HG02759 (cell line): Measurements from ENCODE around the gene SLC6A19.
"Not testable (repeated sequence)": the region's sequence is repeated elsewhere in the genome, so short reads cannot be mapped to it uniquely, and the experiment has no call there.

ENCODE experiments used
- ATAC-seq: cut with Tn5 transposase; IDR thresholded peaks from one replicate; pipeline ENCODE4 v1.9.1; 2021; ENCODE audit warnings: mild to moderate bottlenecking, moderate library complexity; ENCODE audit not compliant: unreplicated experiment

The SLC6A19 gene

DNA sequence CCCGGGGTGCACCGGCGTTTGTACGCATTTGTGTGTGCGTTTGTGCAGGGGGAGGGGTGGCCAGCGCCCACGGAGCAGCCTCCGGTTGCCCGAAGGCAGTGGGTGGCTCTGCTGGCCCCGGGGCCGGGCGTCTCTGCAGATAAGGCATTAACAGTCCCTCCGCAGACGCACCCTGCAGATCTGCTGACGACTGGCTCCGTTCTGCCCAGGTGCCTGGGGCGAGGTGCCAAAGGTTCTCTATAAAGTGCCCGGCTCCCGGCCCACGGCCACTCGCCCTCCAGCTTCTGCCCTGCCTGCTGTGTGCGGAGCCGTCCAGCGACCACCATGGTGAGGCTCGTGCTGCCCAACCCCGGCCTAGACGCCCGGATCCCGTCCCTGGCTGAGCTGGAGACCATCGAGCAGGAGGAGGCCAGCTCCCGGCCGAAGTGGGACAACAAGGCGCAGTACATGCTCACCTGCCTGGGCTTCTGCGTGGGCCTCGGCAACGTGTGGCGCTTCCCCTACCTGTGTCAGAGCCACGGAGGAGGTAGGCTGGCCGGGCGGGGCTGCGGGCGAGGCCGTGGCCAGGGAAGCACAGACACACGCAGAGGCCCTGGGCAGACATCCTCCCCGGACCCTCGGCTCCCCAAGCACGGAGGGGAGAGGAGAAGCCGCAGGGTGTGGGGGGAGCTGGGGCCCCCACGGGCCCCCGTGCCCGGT is at the start of gene SLC6A19:
TSS of gene SLC6A19 (plus strand) at position 269 of the 699 bp plus-strand sequence. CDS start at position 325, 56 bp downstream.
- no peak for ATAC-seq

DNA sequence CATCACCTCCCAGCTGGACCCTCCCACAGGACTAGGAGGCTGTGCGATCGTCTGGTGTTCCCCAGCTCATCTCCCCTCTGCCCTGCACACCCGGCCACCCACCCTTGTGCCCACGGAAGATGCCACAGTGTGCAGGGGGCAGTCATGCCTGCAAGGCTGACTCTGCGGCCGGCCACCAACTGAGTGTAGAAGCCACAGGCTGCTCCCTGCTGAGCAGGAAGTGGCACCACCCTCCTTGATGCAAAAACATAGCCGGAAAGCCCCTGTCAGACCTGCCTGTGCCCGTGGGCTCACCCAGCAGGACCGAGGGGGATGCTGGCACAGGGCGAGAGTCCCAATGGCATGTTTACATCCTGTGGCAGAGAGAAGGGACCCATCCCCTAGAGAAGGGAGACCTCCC is 49.2 kb upstream of the SLC6A19 start:
- ATAC-seq: no peak

DNA sequence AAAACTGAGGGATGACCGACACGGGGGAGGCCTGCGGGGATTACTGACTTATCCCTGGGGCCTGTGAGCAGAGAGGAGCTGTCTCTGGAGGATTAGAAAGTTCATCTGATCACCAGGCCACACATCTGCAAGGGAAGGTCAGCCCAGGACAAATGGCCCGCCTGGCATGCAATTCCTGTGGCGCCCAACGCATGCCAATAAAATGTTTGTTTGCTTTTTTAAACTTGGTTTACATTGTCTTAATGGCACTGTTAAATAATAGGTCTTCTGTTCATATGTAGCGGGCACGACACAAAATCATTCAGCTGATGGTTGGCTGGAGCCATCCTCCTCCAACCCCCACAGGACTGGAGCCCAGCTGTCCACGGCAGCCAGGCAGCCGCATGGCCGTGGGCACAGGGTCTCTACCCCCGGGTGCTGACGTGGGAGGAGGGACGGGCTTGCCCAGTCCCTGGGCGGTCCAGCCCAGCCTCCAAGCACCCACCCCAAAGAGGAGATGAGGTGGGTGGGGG is 48.6 kb upstream of the SLC6A19 start:
- no peak for ATAC-seq

DNA sequence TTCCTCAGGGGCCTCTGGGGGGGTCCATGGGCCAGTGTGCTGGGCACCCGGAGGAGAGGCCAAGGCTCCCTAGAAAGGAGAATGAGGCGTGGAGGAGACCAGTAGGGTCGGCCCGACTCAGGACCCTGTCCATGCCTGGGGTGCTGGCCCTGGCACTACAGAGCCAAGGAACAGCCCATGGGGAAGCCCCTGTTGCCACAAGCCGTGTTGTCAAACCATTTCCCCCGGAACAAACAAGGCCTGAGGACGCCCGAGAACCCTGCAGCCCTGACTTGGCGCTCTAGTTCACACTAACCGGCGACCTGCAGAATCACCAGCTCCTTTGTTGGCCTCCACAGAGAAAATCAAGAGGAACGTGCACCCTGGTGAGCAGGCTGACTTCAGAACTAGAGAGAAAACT is 48.0 kb upstream of the SLC6A19 start:
- ATAC-seq: no peak

DNA sequence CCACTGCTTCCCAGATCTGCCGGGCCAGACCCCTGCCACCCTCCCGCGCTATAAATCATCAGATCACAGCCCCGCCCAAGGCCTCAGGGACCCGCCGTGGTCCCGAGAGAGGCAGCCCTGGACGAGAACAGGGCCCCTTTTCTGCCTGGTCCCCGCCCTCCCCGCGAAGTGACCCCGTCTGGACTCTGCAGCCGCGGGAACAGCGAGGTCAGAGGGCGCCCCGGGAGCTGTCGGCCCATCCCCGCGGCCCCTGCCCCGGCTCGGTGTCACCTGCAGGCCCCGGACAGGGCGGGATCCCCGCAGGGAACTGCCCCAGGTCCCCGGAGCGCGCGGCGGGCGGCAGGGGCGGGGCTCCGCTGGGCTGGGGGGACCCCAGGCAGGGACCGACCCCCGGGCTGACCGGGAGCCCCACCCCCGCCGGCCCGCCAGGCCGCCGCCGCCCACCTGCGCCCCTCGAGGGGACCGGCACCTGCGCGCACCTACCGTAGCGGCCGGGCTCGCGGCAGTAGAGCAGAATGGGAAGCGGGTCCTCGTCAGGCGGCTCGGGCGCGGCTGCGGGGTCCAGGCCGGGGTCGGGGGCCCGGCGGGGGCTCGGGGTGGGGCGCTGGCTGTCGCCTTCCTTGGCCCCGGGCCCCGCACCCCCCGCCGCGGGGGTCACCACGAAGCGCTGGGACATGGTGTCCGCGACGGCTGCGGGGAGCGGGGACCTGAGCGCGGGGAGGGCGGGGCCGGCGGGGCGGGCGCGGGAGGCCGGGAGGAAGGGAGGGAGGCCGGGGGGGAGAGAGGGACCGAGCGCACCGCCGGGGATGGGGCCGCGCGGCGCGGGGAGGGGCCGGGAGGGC is 46.0 kb upstream of the SLC6A19 start:
- ATAC-seq: no peak

DNA sequence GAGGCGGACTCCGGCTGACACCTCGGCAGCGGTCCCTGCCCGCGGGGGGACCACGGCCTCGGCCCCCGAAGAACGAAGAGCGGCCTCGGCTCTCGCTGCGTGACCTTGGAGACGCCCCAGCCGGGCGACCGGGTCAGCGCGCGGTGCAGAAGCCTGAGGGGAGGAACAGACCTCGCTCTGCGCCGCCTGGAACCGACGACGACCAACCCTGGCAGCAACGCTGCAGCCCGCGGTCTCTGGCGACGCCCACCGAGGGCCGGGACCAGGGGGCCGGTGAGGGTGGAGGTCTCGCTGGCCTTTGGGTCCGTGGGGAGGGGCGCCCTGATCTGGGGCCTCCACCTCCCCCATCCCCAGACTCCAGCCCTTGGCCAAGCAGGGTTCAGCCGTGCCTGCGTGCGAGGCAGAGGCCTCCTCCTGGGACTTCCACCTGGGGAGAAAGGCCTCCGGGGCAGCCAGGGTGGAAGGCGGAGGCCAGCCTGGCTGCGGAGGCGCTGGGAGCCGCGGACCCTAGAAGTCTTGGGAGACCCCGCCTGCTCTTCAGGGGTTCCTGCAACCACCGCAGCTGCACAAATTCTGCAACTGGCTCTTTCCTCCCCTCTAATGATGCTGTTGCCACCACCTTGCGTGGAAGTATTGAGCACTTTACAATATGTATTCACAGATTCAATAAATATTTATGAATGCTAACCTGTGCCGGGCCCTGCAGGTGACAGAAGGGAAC is 45.2 kb upstream of the SLC6A19 start:
- ATAC-seq: no peak

DNA sequence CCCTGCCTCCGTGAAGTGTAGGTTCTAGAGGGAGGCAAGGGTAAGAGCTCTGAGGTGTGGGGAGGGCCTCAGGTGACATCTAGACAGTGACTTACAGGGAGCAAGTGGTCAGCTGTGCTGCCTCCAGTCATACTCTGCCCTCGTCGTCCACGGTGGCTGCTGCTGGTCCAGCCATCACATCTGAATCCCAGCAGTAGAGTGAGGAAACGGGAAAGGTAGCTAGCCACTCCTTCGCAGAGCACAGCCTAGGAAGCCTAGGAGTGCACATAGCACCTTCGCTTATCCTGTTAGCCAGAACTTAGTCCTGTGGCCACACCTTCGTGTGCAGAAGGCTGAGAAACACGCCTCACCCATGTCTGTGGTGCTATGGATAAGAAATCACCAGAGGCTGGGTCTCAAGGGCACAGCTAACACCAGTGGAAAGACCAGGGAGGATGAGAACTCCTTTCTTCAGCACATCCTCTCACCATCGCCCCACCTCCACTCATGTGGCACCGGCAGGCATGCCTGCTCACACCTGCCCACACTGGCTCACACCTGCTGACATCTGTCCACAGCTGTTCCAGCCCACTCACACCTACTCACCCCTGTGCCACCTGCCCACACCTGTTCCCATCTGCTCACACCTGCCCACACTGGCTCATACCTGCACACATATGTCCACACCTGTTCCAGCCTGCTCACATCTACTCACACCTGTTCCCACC is 44.5 kb upstream of the SLC6A19 start:
- ATAC-seq: no peak

DNA sequence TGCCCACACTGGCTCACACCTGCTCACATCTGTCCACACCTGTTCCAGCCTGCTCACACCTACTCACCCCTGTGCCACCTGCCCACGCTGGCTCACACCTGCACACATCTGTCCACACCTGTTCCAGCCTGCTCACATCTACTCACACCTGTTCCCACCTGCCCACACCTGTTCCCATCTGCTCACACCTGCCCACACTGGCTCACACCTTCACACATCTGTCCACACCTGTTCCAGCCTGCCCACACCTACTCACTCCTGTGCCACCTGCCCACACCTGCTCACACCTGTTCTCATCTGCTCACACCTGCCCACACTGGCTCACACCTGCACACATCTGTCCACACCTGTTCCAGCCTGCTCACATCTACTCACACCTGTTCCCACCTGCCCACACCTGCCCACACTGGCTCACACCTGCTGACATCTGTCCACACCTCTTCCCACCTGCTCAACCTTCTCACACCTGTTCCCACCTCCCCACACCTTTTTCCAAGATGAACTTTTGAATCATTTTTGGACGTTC is 43.9 kb upstream of the SLC6A19 start:
- not testable (repeated sequence) for ATAC-seq

DNA sequence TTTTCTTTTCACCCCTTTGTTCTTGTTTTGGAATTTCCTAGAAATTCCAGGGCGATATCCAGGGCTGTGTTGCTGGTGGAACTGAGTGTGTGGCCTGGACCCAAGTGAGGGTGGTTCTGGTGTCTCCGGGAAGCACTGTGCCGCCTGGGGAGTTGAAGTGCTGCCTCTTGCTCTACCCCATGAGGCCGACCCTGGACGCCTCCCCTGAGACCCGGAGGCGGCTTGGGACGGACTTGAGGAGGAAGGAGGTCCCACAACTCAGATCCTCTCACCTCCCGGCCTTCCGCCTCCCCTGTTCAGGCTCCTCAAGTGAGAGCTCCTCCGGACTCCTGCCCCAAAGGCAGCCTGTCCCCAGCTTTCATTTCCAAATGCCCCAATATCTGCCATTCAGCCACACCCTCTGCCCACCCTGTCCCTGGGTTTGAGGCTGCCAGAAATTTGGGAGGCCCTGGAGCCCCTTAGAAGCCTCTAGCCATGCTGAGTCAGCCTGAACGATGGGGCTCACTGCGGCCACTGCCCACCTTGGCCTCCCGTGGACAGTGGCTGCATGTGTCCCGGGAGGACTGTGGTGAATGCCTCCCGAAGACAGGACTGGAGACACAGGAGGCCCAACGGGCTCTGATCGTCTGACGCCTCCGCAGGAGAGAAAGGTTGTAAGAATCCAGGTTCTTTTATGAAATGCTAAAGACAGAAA is 42.6 kb upstream of the SLC6A19 start:
- ATAC-seq: no peak

DNA sequence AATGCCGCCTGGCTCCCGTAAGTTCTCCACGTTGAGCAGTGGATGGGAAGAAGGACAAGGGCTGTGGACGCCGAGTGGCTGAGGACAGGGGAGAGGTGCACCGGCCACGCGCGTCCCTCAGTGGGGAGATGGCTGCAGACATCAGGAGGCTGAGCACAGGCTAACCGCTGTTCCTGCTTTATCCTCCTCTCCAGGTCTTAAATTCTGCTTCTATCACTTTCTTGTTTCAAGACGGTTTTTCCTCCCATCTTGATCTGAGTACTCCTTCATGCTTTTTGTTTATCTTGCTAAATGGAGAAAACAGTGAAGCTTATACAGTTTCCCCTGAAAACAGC is 42.1 kb upstream of the SLC6A19 start:
- ATAC-seq: no peak

DNA sequence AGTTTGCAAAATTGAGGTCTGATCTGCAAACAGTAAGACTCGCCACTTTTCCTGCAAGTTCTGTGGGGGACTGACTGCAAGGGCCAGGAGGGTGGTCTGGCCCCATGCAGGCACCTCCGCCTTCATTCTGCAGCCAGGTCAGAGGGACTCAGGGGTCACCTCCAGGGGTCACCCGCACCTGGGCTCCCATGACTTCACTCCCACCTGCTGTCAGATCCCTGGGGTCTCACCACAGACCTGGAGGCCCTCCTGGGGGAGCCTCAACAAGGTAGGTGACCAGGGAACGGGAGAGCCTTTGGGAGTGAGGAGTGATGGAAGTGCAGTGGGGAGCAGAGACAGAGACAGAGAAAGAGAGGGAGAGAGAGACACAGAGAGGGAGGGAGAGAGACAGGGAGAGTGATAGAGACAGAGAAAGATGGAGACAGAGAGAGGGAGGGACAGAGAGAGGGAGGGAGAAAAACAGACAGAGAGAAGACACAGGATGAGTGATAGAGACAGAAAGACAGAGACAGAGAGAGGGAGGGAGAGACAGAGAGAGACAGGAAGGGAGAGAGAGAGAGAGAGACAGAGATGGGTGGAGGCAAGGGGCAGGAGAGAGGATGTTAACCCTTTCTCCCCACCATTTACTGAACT is 41.5 kb upstream of the SLC6A19 start:
- no peak for ATAC-seq

DNA sequence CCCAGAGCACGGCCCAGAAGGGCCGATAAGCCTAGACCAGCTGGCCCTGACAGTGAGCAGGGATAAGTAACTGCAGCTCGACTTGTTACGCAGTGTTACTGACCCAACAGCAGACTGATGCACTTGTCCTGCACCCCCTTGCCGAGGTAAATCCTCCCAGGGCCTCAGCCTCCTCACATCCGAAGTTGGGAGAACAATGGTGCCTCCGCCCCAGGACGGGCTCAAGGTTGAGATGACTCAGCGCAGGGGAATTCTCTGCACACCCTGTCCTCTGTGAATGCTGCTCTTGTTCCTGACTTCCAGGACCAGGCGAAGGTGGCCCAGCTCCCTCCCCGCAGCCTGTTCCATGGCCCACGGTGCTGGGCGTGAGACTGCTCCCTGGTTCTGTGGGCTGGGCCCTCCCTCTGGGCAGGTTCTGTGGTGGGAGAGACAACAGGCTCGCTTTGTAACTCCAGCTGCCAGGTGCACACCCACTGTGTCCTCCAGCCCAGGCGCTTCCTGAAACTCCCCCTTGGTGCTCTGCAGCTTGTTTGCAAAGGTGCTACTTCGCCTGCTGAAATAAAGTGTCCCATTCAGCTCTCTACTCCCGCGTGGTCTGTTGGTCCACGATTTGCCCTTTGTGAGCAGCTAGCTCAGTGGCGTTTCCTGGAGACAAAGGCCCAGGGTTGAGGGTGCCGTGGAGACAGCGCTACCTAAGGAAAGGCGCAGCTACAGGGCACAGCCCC is 40.1 kb upstream of the SLC6A19 start:
- no peak for ATAC-seq

DNA sequence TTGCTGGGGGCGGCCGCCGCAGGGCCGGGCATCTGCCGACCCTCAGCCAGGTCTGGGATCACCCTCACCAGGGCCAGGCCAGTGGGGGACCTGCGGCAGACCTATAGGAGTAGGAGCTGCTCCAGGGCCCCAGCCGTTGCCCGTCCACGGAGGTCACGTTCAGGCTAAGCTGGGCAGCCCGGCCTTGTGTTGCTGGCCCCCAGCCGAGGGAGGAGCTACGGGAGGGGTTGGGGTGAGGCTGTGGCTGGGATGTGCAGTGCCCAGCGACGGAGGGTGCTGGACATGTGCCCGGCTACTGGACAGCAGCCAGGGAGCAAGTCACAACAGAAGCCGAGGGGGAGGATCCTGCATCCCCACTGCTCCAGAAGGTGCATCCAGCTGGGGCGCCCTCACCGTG is 39.6 kb upstream of the SLC6A19 start:
- no peak for ATAC-seq

DNA sequence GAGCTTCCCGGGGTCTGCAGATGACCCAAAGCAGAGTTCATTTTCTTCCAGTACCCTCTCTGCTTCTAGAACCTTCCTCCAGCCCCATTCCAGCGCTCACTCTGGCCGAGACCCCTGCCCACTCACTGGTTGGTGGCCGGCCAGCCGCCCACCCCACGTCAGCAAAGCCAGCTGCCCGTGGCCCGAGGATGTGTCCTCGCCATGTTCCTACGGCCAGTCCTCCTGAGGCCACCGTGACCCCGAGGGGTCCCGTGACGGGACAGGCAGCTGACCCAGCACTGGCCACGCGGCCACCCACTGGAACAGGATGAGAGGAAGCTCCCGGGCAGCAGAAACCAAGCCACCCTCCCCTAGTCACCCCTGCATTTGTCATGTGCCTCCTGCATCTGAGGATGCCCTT is 39.1 kb upstream of the SLC6A19 start:
- no peak for ATAC-seq

DNA sequence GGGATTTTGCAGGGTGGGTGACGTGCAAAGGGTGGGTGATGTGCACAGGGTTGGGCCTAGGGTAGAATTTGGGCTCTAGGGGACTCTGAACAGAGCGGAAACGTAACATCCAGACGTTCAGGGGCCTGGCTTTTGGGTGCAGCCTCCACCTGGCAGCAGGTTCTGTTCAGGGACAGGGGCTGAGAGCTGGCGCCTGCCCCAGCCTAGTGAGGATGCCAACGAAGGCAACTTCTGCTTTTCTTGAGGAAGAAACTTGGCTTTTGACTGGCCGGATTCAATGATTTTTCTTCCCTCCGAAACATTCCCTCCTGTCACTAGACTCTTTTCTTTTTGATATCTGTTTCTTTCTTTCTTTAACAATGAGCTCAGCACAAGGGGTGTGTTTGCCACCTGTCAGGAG is 38.6 kb upstream of the SLC6A19 start:
- ATAC-seq: no peak

DNA sequence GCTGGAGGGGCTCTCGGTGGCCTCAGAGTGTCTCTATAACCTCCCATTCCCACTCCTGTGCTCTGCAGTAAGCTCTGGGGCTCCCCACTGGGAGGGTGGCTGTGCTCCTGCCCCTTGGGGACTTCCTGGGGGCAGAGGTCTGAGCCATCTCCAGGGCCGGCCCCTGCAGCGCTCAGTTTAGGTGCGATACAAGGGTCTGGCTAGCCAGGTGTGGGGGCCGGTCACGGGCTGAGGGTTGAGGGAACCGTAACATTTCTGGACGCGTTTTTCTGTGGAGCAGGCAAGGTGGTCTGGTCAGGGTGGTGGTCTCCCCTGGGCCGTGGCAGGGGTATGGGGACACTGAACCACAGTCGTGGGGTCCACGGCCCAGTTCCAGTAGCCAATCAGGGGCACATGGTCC is 38.0 kb upstream of the SLC6A19 start:
- ATAC-seq: no peak

DNA sequence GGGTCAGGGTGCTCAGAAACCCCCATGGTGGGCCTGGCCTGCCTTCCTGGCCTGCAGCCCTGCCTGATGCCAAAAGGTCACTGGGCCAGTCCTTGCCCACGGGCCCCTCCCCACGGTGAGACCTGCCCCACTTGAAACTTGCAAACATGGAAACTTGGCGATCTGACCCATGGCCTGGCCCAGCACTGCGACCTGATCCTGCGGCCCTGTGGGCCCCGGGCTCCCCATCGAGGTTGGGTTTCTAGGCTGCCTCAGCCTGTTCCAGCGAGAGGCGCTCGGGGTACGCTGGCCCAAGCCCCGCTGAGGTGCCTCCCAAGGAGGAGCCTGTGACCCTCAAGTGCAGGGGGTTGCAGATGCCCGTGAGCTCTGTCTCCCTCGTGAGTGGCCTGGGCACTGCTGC is 37.5 kb upstream of the SLC6A19 start:
- ATAC-seq: no peak

DNA sequence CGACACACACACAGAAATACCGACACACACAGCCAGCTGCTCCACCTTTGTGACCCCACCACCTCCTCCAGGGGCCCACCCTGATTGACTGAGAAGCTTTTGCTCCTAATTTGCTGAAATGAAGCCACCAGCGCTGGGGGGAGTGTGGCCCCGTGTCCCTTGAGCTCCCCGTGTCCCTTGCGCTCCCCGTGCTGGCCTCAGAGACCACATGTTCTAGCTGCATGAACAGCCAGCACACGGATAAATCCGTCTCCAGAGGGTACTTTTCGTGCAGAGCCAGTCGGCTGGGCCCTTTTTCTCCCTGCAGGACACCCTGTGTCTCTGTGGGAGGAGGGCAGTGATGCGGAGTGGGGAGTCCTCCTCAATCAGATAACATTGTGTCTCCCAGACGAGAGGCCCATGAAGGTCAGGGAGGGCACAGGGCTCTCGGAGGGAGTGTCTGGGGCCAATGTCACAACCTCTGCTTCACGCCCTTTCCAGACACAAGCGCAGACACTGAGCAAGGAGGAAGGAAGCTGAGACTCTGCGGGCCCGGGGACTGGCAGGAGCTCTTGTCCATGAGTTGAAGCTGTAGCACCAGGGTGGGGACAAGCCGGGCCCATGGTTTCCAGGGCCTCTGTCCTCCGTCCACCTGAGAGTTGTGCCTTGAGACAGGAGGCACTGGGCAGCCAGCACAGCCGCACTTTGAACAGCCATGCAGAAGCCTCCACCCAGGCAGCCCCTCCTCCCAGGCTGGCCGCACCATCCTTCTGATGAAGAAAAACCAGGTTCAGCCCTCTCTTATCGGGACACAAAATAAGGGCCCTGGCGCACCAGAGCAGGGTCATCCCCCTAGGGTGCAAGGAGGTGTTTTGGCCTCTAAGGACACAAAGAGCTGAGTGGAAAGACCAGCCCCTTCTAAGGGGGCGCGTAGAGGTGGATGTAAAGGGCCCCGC is 36.4 kb upstream of the SLC6A19 start:
- no peak for ATAC-seq
